SU-DHL-6 (cell line): ENCODE measurements around the gene FHIP2A.

Experiments
- CTCF ChIP-seq: fragments of 200-600 bp; sonication (generic); IDR thresholded peaks from one replicate; pipeline ENCODE4 v1.5.1; 2017; ENCODE audit warnings: antibody characterized with exemption, mild to moderate bottlenecking, low read length, moderate library complexity; ENCODE audit not compliant: insufficient read depth, poor library complexity, severe bottlenecking
- EZH2phosphoT487 ChIP-seq: fragments of 200-600 bp; sonication (generic), shearing (Covaris generic); conservative IDR thresholded peaks from 2 replicates; pipeline ENCODE4 v1.6.1; 2018; ENCODE audit warnings: mild to moderate bottlenecking, antibody characterized with exemption, low read length, moderate library complexity, mixed read lengths

- no peak for TF ChIP-seq CTCF
- no peak for TF ChIP-seq EZH2phosphoT487
Observed at GRCh38 chr10:114825513-114826253, 4.1 kb downstream of the FHIP2A start.
